Stimulated activated naive CD4-positive, alpha-beta T cell (primary cell): Measurements from ENCODE around the gene DDX27.
A peak's percentile ranks its signal among the peaks of the same experiment; 100 is the strongest.

Experiments used
- DNase-seq, 6 experiments: peaks; one replicate each; lab custom pipeline; 2025; lab: John Stamatoyannopoulos, UW

DDX27 gene

DNA sequence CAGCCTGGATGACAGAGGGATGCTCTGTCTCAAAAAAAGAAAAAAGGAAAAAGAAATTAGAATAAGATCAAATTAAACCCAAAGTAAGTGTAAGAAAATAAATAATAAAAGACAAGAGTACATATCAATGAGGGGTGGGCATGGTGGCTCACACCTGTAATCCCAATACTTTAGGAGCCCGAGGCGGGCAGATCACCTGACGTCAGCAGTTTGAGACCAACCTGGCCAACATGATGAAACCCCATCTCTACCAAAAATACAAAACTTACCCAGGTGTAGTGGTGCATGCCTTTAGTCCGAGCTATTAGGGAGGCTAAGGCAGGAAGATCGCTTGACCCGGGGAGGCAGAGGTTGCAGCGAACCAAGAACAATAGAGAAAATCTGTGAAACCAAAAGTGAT lies 16.2 kb upstream of the DDX27 start:
- no peak for DNase-seq

DNA sequence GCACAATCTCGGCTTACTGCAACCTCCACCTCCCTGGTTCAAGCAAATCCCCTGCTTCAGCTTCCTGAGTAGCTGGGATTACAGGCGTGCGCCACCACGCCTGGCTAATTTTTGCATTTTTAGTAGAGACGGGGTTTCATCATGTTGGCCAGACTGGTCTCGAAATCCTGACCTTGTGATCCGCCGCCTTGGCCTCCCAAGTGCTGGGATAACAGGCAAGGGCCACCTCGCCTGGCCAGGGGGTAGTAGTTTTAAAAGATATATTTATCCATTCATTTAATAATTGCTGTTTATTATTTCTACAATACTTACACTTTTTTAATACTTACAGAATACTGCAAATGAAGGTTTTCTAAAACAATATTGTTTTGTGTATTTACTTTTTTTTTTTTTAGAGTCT lies 15.5 kb upstream of the DDX27 start:
- no peak for DNase-seq

DNA sequence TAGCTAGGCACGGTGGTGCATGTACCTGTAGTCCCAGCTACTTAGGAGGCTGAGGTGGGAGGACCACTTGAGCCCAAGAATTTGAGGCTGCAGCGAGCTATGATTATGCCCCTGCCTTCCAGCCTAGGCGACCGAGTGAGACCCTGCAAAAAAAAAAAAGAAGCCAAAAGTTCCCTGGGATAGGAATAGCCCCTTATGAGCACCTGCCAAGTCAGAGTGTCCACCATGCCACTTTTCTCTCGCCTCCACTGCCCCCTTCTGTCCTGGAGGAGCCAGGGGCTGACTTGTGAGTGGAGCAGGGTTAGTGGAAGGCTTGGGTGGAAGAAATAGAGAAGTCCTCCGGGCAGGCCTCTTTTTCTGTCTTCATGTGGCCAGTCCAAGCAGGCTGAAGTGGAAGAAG lies 12.1 kb upstream of the DDX27 start:
- no peak for DNase-seq

DNA sequence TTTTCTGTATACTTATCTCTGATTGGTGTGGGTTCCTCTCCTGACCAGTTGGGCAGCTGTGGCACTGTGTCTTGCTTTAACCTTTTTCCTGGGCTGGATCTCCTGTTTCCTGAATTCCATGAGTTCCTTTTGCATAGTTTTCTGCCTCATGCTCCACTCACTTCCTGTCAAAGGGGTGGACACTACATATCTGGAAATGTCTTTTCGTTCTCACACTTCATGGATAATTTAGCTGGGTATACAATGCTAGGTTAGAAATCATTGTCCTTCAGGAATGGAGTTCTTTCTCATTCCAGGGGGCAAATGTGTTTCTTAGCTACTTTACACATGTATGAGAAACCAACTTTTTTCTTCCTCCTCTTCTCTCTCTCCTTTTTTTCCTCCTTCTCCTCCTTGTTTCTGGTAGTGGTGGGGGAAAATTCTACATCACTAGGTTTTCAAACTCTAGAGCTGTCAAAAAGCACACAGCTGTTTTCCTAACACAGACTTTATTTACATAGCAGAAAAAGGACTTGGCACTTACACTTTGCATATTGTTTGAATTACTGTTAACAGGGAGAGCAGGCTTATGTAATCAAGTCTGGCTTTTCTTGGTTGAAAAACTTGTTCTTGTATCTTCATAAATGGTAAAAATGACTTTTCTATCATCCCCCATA lies 9.0 kb upstream of the DDX27 start:
- no peak for DNase-seq

DNA sequence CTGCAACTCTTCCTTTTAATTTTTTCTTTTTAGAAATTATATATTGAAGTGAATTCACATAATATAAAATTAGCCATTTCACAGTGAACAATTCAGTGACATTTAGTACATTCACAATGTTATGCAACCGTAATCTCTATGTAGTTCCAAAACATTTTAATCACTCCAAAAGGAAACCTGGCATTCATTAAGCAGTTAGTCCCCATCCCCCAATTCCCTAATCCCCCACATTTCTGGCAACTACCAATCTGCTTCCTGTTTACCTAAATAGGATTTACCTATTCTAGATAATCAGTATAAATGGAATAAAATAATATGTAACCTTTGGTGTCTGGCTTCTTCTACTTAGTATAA lies 8.5 kb upstream of the DDX27 start:
- no peak for DNase-seq

DNA sequence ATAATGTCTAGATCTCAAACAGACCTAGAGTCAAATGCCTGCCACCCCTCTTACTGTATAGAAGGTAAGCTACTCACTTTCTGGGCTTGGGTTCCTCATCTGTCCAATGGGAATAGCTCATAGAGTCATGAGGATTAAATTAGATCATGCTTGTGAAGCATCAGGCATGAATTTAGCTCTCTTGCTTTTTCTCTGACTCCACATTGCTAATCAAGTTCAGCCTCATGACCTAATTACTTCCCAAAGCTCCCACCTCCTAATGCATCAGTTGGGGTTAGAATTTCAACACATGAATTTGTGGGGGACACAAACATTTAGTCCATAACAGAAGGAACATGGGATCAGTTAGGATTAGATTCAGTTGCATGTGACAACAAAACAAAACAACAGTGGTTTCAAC lies 4.6 kb upstream of the DDX27 start:
- DNase-seq = no peak

DNA sequence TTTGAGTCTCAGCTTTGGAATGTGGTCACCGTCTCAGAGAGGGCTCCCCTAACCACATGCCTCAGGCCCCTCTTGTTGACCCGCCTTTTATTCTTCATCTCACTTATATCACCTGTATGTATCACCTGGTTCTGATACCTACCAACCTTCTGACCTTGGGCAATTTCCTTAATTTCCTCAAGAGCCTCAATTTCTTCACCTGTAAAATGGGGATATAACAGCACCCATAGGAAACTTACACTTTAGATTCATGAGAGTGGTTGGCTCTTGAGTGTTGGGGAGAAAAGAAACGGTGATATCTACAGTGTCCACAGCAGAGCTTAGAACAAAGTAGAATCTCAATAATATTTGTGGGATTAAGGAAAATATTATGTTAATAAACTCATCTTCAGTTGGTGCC lies 4.0 kb upstream of the DDX27 start:
- DNase-seq = no peak

DNA sequence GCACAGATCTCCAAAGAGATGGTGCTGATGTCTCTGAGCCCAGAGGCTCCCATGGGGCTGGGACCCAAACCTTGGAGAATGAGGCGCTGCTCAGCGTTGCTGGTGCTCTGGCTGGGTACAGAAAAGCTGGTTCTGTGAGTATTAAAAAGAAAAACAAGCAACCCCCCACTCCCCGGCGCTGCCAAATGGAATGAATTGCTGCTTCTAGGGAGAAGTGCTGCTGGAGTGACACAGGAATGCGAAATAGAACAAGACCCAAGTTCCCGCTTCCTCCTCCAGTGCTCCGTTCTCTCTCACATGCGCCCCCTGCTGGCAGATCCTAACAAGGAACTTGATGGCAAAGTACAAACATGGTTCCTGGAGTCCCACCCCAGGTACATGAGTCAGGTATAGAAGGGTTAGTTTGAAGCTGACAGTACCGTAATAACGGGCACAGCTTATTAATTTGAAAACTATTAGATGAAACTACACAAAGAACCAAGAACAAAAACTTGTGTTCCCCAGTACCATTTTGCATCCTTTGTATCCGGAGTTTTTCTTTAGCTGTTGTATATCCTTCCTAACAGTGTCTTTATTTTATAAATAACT lies 2.1 kb upstream of the DDX27 start:
- peak; percentile 75 to 92 (median 88) for DNase-seq

DNA sequence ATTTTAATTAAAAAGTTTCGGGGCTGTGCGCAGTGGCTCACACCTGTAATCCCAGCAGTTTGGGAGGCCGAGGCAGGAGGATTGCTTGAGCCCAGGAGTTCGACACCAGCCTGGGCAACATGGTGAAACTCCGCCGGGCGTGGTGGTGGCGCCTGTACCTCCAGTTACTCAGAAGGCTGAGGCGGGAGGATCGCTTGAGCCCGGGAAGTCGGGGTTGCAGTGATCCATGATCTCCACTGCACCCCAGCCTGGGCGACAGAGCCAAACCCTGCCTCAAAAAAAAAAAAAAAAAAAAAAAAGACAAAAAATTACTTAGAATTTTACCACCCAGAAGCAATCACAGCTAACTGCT lies 501 bp upstream of the DDX27 start:
- DNase-seq = peak in 2 of 6 experiments; percentile 16 to 19

DNA sequence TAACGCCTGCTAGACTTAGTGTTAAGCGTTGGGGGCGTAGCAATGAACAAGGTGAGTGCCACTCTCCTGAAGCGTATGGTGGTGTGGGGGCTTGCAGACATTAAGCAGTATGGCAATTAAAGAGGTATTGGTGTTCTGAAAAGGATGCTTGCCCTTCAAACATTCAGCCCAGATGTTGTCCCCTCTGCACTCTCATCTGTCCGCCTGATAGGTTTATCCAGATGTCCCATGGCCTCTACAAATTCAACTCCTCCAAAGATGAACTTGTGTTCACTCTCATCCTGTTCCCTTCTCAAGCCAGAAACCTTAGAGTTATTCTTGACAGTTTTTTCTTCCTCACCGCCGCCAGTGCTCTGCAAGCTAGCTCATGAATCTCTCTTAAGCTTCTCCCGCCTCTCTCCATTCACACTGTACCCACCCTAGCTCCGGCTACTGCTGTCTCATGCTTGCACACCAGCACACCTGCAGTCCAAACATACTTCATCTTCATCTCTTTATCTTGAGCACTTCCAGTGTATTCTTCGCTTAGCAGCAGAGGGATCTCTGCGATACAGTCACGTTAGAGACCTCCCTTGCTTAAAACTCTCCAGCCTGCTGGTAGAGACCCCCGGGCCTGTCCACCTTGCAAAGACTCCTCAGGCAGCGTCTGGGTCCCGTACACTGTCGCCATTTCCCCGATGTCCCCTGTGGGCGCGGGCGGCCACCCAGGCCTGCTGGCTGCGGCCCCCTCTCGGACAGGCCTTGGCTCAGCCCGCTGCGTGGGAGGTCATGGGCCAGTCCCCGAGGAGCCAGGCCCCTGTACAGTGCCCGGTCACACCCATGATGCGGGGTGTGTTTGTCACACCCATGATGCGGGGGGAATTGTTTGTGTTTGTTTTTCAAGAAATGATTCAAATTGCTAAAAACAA lies 962 bp downstream of the DDX27 start:
- DNase-seq = no peak

DNA sequence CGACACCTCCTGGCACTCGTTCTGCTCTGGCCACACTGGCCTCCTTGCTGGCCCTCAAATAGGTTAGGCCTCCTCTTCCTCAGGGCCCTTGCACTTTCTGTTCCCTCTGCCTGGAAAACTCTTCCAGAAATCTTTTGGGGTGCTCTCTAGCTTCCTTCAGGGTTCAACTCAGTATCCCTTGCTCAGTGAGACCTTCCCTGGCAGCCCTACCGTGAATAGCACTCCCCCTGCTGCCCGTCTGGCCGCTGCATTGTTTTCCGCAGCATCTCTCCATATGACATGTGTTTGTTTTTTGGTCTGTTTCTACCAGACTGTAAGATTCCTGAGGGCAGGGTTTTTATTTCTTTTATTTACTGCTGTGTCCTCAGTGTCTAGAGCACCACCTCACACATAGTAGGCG lies 6.7 kb downstream of the DDX27 start:
- no peak for DNase-seq

DNA sequence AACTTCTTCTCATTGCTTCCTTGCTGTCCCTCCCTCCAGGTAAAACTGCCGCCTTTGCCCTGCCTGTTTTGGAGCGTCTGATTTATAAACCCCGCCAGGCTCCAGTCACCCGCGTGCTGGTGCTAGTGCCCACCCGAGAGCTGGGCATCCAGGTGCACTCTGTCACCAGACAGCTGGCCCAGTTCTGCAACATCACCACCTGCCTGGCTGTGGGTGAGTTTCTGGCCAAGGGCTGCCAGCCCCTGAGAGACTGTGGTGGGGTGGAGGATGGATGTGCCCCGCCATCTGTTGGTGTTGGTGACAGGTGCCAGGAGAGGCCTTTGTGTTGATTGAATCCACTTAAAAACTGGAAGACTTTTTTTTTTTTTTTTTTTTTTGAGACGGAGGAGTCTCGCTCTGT lies 9.5 kb downstream of the DDX27 start:
- DNase-seq = no peak

DNA sequence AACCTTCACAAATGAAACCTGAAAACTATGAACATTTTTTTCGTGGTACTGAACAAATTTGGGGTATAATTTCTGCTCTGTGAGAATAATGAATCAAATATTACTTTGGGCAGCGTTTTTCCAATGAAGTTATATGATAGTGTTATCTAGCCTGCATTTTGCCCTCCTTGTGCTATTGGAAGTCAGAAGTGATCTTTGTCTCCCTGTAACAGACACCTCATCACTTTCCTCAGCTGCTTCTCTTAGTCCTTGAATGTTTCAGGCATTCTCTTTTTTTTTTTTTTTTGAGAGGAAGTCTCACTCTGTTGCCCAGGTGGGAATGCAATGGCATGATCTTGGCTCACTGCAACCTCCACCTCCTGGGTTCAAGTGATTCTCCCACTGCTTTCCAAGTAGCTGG lies 10.2 kb downstream of the DDX27 start:
- DNase-seq = no peak

DNA sequence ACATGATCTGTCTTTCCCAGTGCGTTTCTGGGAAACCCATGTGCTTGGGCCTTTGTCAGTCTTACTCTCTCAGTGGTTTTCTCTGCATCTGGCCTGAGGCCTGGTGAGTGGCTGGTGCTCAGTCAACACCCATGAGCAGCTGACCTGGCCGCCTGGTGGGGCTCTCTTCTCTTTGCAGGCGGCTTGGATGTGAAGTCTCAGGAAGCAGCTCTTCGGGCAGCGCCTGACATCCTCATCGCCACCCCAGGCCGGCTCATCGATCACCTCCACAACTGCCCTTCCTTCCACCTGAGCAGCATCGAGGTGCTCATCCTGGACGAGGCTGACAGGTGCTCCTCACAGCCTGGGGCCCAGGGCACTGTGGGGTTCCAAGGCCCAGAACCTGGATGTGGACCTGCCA lies 10.8 kb downstream of the DDX27 start:
- no peak for DNase-seq

DNA sequence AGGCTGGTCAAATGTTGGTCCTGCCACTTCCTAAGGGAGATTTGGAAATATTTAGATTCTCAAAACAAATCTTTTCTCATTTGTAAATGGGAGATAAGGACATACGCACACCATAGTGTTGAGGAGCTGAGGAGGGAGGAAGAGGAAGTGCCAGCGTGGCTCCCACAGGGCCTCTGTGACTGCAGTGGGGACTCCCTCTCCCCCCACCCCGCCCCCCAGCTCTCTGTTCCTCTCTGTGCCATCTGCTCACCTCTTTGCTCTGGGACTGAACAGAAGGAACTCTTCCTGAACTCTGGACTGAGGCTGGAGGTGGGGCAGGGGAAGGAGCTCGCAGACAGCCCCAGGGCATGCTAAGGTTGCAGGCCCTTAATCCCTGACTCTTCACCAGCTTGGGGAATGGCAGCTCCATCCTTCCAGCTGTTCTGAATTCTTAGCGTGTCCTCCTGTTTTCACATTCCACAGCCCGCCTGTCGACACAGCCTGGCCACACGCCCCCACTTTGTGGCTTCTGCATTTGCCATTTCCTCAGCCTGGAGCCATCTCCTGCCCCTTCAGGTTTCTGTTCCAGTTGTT lies 11.4 kb downstream of the DDX27 start:
- no peak for DNase-seq

DNA sequence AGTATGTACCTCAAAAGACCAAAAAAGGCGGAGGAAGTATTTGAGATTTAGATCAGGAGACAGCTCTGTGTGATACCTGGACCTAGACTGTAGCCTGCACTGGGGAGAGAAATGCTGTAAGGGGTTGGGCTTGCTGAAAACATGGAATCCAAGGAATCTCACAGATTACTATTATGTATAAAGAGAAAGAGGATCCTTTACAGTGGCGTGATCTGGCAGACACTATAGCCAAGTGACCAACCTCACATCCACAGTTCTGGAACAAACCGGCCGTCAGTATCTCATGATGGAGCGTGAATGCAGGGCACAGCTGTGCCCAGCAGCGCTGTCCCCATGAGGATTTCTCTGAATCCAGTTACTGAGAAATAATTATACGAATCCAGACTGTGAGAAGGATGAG lies 12.3 kb downstream of the DDX27 start:
- no peak for DNase-seq

DNA sequence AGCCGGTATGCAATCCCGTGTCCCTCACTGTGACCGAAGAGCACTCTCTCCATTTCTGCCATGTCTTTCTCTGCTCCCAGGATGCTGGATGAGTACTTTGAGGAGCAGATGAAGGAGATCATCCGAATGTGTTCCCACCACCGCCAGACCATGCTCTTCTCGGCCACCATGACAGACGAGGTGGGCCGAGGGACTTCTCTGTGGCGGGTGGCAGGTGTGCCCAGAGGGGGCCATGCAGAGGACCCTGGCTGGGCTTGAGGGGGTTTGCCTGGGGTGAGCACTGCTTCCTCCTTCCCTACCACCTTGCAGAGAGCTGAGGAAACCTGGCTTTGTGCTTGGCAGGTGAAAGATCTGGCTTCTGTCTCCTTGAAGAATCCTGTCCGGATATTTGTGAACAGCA lies 14.0 kb downstream of the DDX27 start:
- no peak for DNase-seq

DNA sequence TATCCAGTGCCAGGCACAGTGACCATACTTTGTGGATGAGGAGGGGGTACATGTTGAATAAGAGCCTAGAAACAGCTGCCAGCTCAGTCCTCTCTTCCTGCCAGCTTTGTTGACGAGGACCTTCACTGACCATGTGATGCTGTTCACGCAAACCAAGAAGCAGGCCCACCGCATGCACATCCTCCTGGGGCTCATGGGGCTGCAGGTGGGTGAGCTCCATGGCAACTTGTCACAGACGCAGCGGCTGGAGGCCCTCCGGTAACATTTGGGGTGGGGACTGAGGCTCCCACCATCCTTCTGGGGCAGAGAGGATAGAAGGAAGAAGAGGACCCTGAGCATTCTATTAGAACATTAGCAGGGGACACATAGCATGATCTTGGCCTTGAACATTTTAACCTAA lies 15.6 kb downstream of the DDX27 start:
- no peak for DNase-seq

DNA sequence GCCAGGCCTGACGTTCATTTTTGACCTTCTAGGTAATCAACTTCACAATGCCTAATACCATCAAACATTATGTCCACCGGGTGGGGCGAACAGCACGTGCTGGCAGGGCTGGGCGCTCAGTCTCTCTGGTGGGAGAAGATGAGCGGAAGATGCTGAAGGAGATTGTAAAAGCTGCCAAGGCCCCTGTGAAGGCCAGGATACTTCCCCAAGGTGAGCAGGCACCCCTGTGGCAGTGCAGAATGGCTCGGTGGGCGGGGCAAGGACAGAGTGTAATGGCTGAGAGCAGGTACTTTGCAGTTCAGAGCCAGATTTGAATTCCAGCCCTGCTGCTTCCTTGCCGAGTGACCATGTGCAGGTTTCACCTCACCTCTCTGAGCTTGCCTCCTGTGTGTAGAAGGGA lies 17.1 kb downstream of the DDX27 start:
- no peak for DNase-seq

DNA sequence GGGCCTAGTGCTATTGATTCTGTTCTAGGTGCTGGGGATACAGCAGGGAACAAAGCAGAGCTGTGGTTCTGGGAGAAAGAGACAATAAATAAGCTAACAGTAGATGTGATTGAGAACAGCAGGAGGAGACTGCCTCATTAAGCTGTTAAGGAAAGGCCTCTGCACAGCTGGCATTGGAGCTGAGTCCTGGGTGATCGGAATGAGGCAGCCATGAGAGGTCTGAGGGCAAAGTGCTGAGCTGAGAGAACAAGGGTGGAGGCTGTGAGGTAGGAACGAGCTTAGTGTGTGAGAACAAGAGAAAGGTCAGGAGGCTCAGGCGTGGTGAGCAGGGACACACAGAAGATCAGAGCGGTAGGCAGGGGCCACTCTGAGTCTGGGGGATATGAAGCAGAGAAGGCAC lies 18.3 kb downstream of the DDX27 start:
- DNase-seq = no peak

DNA sequence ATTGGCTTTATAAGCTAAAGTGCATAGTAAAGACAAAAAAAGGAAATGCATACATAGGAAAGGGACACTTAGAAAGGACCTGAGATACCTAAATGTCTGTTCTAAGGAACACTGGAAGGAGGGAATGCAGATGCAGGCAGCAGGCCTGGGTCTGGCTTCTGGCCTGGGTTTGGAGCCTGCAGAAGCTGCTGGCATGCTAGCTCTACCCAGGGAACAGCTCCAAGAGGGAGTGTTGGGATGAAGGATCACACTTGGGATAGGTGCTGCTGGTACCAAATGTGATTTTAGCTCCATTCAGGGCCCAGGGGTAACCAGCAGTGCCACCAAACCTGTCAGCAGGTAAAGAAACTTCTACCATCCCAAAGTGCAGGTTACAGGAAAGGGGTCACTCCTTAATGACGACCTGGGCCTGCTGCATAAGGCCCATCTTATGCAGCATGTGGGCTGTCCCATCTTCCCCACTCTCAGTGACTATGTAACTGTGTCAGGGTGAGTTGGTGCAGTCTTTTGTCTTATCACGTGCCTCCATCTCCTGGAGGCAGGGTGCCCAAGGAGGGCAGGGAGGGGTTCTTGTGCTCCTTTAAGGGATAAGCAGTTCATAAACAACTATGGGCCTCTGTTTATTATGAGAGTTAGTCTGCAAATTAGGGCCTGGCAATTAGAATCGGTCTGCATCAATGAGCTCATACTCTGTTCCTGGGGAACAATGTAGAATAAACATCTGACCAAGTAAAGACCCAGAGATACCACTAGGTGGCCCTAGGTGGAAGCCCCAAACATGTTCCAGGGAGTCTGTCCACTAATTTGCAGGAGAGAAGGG lies 26.9 kb downstream of the DDX27 start:
- DNase-seq = peak in 2 of 6 experiments; percentile 13 to 20

DNA sequence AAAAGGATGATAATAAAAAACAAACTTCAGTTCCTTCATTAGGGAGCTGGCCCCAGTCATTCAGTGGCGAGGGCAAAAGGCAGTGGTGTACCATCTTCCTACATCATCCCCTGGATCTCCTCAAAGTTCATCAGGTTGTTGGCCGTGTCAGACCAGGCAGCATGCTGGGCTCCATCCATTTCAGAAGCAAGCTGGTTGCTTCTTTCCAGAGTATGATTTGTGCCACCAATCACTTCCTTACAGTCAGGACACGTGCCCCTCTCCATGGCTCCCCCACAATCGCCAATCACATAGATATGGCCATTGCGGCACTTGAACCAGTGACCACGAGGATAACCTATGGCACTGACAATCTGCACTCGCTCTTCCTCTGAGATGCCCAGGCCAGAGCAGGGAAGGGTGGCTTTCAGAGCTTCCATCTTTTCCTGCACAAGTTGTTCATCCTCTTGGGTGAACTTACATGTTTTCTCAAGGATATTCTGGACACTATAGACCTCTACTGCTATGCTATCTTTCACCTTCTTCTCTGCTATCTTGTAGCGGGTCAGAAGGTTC lies 28.0 kb downstream of the DDX27 start:
- no peak for DNase-seq
